B cell (primary cell): Measurements from ENCODE around the gene AKAP6.

Experiments
- CTCF ChIP-seq: fragments of 200-600 bp; IDR thresholded peaks from one replicate; pipeline ENCODE4 v1.8.0; 2022; ENCODE audit warnings: antibody characterized with exemption, mild to moderate bottlenecking
- EZH2 ChIP-seq: IDR thresholded peaks from 2 replicates; pipeline ENCODE4 v1.6.1; 2012; ENCODE audit warnings: borderline replicate concordance, low read depth, mild to moderate bottlenecking, moderate library complexity, low read length; ENCODE audit not compliant: insufficient read depth, poor library complexity, severe bottlenecking

- TF ChIP-seq EZH2, result no peak
- no peak for TF ChIP-seq CTCF
Measured at GRCh38 chr14:32728526-32728925, 399.4 kb downstream of the AKAP6 start.
